Stimulated activated naive CD4-positive, alpha-beta T cell treated with Interleukin-2 at 50 U/mL for 16 hours (primary cell): ENCODE data around the gene HES4.
"Not testable (repeated sequence)": the region's sequence is repeated elsewhere in the genome, so short reads cannot be mapped to it uniquely, and the experiment has no call there.

ENCODE experiments used
- DNase-seq: peaks from one replicate; lab custom pipeline; 2025; lab: John Stamatoyannopoulos, UW

The HES4 gene

GRCh38 chr1:1017397-1018320 lies 17.8 kb upstream of the HES4 start:
- not testable (repeated sequence) for DNase-seq

DNA sequence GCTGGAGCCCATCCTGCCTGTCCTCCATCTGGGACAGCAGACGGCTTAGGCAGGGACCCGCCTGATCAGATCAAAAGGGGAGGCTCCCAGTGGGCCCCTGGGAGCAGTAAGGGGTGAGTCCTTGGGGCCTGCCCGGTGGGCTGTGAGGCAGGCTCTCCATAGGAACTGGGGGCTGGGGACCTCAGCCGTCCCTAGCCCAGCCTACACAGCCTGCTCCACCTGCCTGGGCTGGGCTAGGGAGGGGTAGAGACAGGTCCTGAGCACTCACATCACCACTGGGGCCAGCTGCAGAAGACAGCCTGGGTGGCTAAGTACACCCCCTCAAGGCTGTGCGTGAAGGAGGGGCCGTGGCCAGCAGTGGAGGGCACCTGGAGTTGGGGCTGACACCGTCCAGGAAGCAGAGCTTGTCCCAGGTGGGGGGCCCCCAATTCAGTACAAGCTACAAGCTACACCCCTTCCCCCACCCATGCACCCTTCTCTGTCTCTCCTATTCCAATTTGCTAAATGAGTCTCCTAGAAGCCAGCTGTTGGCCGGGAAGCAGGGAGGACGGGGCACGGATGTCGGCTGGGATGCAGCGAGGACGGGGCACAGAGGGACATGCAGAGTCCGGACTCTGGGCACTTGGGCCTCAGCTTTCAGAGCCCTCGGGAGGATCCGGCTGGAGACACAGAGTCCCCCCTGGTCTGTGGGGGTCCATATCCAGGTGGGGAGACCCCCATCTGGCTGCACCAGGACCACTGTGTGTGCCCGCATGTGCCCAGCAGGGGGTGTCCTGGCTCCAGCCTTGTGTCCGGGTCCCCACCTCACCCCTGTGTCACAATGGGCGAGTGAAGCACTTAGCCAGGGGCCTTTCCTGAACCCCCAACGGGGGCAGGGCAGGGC lies 15.1 kb upstream of the HES4 start:
- no peak for DNase-seq

GRCh38 chr1:1013922-1014648 lies 14.2 kb upstream of the HES4 start:
- DNase-seq: peak; percentile 41

GRCh38 chr1:1013105-1013921 lies 13.4 kb upstream of the HES4 start, which contains the start of gene ISG15:
Gene ISG15, plus strand, starts transcription at chr1:1013497. Its CDS starts 77 bp downstream, at chr1:1013574.
- peak; percentile 84 for DNase-seq

DNA sequence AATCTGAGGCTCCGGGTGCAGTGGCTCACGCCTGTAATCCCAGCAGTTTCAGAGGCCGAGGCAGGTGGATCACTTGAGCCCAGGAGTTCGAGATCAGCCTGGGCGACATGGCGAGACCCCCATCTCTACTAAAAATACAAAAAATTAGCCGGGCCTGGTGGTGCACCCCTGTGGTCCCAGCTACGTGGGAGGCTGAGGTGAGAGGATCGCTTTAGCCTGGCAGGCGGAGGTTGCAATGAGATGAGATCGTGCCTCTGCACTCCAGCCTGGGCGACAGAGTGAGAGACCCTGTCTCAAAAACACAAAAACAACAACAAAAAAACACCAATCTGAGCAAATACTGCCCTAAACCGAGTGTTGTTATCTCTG lies 12.8 kb upstream of the HES4 start:
- DNase-seq: not testable (repeated sequence)

DNA sequence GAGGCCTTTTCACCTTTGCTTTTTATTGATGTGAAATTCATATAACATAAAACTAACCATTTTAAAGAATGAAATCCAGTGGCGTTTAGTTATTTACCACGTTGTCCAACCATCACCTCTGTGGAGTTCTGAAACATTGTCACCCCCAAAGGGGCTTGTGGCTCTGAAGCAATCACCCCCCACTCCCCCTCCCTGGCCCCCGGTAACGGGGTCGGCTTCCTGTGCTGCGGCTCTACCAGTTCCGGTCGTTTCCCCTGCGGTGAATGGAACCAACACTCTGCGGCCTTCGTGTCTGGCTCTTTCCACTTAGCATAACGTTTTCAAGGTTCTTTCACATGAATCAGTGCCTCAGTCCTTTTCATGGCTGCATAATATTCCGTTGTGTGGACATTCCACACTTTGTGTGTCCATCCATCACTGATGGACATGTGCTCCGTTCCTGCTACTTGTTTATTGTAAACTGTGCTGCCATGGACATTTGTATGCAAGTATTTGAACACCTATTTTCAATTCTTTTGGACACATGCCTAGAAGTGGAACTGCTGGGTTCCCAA lies 11.6 kb upstream of the HES4 start:
- DNase-seq: no peak

DNA sequence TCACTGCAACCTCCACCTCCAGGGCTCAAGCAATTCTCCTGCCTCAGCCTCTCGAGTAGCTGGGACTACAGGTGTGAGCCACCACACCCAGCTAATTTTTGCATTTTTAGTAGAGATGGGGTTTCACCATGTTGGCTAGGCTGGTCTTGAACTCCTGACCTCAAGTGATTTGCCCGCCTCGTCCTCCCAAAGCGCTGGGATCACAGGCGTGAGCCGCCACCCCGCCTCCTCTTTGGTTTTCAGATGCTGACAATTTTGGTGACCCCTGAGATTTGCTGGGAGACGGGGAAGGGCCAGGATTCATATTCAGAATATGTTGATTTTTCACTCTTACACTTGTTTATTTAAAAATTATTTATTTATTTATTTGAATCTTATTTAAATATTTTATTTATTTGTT lies 10.2 kb upstream of the HES4 start:
- not testable (repeated sequence) for DNase-seq

- DNase-seq: no peak
Measured at GRCh38 chr1:1006305-1007159, 6.6 kb upstream of the HES4 start.

- DNase-seq: no peak
Measured at GRCh38 chr1:1005774-1006304, 5.9 kb upstream of the HES4 start.

GRCh38 chr1:1004780-1005697 lies 5.1 kb upstream of the HES4 start:
- no peak for DNase-seq

DNA sequence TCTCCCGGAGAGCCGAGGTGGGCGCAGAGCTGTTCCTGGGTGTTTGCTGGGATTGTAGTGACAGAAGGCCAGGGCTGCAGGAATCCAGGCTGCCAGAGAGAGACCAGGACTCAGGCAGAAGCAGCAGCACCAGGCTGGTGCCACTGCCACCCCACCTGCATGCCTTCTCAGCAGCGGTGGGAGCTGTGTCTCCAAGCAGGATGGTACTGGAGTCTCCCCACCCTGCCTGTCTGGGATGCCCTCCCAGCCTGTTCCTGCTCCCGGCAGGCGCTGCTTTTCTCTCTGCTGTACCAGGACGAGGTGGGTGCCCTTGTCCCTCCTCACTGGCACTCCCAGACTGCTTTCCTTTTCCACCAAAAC lies 4.5 kb upstream of the HES4 start:
- no peak for DNase-seq

- DNase-seq: no peak
Measured at GRCh38 chr1:1003618-1004419, 3.9 kb upstream of the HES4 start.

DNA sequence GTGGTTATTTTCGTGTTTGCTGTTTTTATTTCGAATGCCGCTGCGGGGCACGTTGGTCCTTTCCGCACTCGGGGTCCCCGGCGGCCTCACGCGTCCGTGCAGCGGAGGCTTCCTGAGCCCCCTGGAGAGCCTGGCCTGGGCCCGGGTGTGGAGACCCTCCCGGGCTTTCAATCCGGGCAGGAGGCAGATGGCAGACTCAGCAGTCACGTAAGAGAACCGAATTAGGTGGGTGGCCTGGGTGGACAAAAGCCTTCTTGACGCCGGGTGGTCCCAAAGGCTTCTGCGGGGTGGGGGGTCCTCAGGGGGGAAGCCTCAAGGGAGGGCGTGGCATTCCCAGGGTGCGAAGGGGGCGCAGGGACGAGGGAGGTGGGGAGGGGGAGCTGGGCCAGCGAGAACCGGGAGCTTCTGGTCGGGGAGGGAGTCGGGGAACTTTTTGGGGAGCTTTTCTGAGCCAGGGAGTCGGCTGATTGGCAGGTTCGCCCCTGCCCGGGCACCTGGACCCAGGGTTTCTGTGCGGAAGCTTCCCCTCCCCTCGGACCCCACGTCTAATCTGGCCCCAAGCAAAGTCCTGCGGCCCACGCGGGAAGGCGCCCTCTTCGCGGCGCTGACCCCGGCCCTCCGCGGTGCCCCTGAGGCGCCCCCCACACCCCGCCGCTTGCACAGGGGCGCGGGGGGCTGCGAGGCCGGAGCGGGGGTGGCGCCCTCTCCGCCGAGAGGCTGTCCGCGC lies 1.3 kb upstream of the HES4 start:
- DNase-seq: no peak

GRCh38 chr1:1000357-1001056 lies 610 bp upstream of the HES4 start:
- peak; percentile 35 for DNase-seq

- no peak for DNase-seq
Measured at GRCh38 chr1:998995-999724, 737 bp downstream of the HES4 start.

DNA sequence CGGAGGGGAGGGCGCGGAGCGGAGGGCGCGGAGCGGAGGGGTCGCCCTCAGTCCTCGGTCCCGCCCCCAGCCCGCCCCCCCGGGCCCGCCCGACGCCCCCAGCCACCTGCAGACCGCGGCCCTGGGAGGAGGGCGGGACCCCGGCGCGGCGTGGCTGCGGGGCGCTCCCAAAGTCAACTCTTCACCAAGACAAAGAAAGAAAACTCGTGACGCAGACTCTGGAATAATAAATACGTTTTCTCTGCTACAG lies 1.2 kb downstream of the HES4 start:
- DNase-seq: no peak
